Endothelial cell of umbilical vein (primary cell): Measurements from ENCODE around the gene MAPK9.

Experiments used
- EZH2 ChIP-seq: IDR thresholded peaks from 2 replicates; pipeline ENCODE4 v1.6.1; 2012; ENCODE audit warnings: borderline replicate concordance, low read depth, mild to moderate bottlenecking, moderate library complexity, low read length, inconsistent platforms; ENCODE audit not compliant: severe bottlenecking
- FOS ChIP-seq: IDR thresholded peaks from 2 replicates; pipeline ENCODE4 v1.6.1; 2011; ENCODE audit warnings: mild to moderate bottlenecking, low read length, moderate library complexity, borderline replicate concordance; ENCODE audit not compliant: insufficient read depth
- POLR2AphosphoS5 ChIP-seq: IDR thresholded peaks from 2 replicates; pipeline ENCODE4 v1.6.1; 2012; ENCODE audit warnings: low read depth, mild to moderate bottlenecking, control low read depth, low read length, moderate library complexity; ENCODE audit not compliant: insufficient read depth
- TF ChIP-seq, protein P1 (sequence below), 2 donors: IDR thresholded peaks; 1 replicate in 1 of 2; 2 replicates in 1 of 2; pipeline ENCODE4 v1.5.1; 2011; ENCODE audit warnings: low read length in 2 of 2, mild to moderate bottlenecking in 2 of 2, moderate library complexity in 2 of 2, control low read depth in 1 of 2, inconsistent platforms in 1 of 2, low read depth in 1 of 2; ENCODE audit not compliant: insufficient read depth in 1 of 2; ENCODE audit errors: extremely low read depth in 1 of 2

DNA sequence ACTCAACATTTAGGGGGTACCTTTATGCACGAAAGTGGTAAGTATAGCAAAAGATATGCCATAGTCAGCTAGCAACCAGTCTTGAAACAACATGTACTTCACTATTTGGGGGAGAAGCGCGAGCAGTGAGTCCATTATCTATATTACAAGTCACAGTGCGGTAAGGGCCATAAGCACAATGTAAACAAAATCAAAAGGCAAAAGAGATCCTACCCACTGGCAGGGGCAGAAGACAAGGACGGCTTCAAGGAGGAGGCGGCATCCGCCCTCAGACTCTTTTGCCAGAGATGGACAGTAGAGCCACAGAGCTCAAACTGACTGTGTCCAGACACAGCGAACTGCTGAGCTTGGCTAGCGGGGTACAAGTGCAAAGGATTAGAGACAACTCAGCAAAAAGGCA lies 9.6 kb downstream of the MAPK9 start:
- no peak for TF ChIP-seq FOS
- TF ChIP-seq POLR2AphosphoS5 = no peak
- TF ChIP-seq, protein P1, sequence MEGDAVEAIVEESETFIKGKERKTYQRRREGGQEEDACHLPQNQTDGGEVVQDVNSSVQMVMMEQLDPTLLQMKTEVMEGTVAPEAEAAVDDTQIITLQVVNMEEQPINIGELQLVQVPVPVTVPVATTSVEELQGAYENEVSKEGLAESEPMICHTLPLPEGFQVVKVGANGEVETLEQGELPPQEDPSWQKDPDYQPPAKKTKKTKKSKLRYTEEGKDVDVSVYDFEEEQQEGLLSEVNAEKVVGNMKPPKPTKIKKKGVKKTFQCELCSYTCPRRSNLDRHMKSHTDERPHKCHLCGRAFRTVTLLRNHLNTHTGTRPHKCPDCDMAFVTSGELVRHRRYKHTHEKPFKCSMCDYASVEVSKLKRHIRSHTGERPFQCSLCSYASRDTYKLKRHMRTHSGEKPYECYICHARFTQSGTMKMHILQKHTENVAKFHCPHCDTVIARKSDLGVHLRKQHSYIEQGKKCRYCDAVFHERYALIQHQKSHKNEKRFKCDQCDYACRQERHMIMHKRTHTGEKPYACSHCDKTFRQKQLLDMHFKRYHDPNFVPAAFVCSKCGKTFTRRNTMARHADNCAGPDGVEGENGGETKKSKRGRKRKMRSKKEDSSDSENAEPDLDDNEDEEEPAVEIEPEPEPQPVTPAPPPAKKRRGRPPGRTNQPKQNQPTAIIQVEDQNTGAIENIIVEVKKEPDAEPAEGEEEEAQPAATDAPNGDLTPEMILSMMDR (IDR thresholded peaks at IDR 0.05; ENCODE audit: extremely low read depth in 1 of 2, insufficient read depth in 1 of 2, low read depth in 1 of 2, low read length in 2 of 2) = no peak
- TF ChIP-seq EZH2 = no peak
